Endothelial cell of umbilical vein (primary cell): Measurements from ENCODE around the gene ITPR2. TPM values are rescaled to one million over a fixed set of nuclear protein-coding genes. Genes with fewer than 3 reads are reported as not detected.

Experiments
- BruUV-seq: library from RNA; stranded (reverse); fragments of 400-500 nt; replicated peaks from 2 replicates; lab custom pipeline; 2021; lab: Mats Ljungman, UMichigan
- CTCF ChIA-PET: fragments of 300-600, 350-600 bp; sonication (Branson Sonifier 250); formaldehyde crosslinking; loops from one replicate; lab custom pipeline; 2021; ENCODE audit warnings: antibody characterized with exemption, inconsistent platforms; lab: Charles Lee
- POLR2A ChIA-PET: fragments of 300-600, 350-600 bp; sonication (Branson Sonifier 250); formaldehyde crosslinking; loops from one replicate; lab custom pipeline; 2021; ENCODE audit warnings: antibody characterized with exemption, inconsistent platforms; lab: Charles Lee
- DNase-seq: peaks from one replicate; pipeline ENCODE4 v3.0.0-alpha.2; 2011; ENCODE audit warnings: low read depth, low spot score
- FAIRE-seq: peaks from 2 replicates; lab custom pipeline; 2011; peaks lifted over from hg19 to GRCh38; lab: Jason Lieb, UNC
- H2AFZ ChIP-seq: 2 replicates; pipeline ENCODE4 v1.6.0; 2012; ENCODE audit warnings: low read depth, low read length, control low read depth, inconsistent platforms
- H3K27ac ChIP-seq: 2 replicates; pipeline ENCODE4 v1.5.1; 2011; ENCODE audit warnings: low read depth, mild to moderate bottlenecking, control low read depth, low read length, moderate library complexity; ENCODE audit not compliant: insufficient read depth
- H3K27me3 ChIP-seq, 2 experiments: 2 replicates each; pipeline versions ENCODE4 v1.6.0 to v1.6.1; 2011; ENCODE audit warnings: low read length in 2 of 2, mixed read lengths in 1 of 2; ENCODE audit not compliant: control insufficient read depth in 2 of 2, insufficient read depth in 2 of 2
- H3K36me3 ChIP-seq, 2 experiments: 2 replicates in 1 of 2; 3 replicates in 1 of 2; pipeline ENCODE4 v1.5.1; 2011; ENCODE audit warnings: low read length in 2 of 2, mild to moderate bottlenecking in 1 of 2, moderate library complexity in 1 of 2; ENCODE audit not compliant: control insufficient read depth in 2 of 2, insufficient read depth in 2 of 2; ENCODE audit errors: extremely low read depth in 1 of 2
- H3K4me1 ChIP-seq: 3 replicates; pipeline ENCODE4 v1.5.1; 2011; ENCODE audit warnings: mild to moderate bottlenecking, low read length; ENCODE audit not compliant: control insufficient read depth, insufficient read depth; ENCODE audit errors: extremely low read depth
- H3K4me2 ChIP-seq: 2 replicates; pipeline ENCODE4 v1.6.1; 2011; ENCODE audit warnings: low read length, control low read depth, mixed read lengths; ENCODE audit not compliant: insufficient read depth
- H3K4me3 ChIP-seq, 3 experiments: fragments of 200-600 bp in 1 of 3; sonication (generic), shearing (Covaris generic) in 1 of 3; replicated peaks in 1 of 3; 2 replicates each; pipeline ENCODE4 v1.5.1; 2011 to 2016; ENCODE audit warnings: control low read depth in 3 of 3, low read length in 3 of 3, mild to moderate bottlenecking in 2 of 3, inconsistent platforms in 1 of 3, low read depth in 1 of 3, moderate library complexity in 1 of 3; ENCODE audit not compliant: insufficient read depth in 1 of 3
- H3K79me2 ChIP-seq: 2 replicates; pipeline ENCODE4 v1.6.0; 2012; ENCODE audit warnings: low read length, inconsistent platforms; ENCODE audit not compliant: control insufficient read depth, insufficient read depth
- H3K9ac ChIP-seq: replicated peaks from 2 replicates; pipeline ENCODE3; 2011; ENCODE audit warnings: low read length, control low read depth; ENCODE audit not compliant: insufficient read depth; ENCODE audit errors: extremely low read depth
- H3K9me1 ChIP-seq: replicated peaks from 3 replicates; pipeline ENCODE4 v1.6.0; 2011; ENCODE audit warnings: mild to moderate bottlenecking, low read length; ENCODE audit not compliant: control insufficient read depth, insufficient read depth; ENCODE audit errors: extremely low read depth
- H3K9me3 ChIP-seq: replicated peaks from 2 replicates; pipeline ENCODE4 v1.5.1; 2012; ENCODE audit warnings: low read length, inconsistent platforms; ENCODE audit not compliant: control insufficient read depth, insufficient read depth
- H4K20me1 ChIP-seq: replicated peaks from 2 replicates; pipeline ENCODE3; 2011; ENCODE audit warnings: mild to moderate bottlenecking, low read length; ENCODE audit not compliant: control insufficient read depth, insufficient read depth; ENCODE audit errors: extremely low read depth
- CTCF ChIP-seq, 2 donors: IDR thresholded peaks; 1 replicate in 1 of 2; 2 replicates in 1 of 2; pipeline ENCODE4 v1.5.1; 2011; ENCODE audit warnings: low read length in 2 of 2, mild to moderate bottlenecking in 2 of 2, moderate library complexity in 2 of 2, control low read depth in 1 of 2, inconsistent platforms in 1 of 2, low read depth in 1 of 2; ENCODE audit not compliant: insufficient read depth in 1 of 2; ENCODE audit errors: extremely low read depth in 1 of 2
- EZH2 ChIP-seq: IDR thresholded peaks from 2 replicates; pipeline ENCODE4 v1.6.1; 2012; ENCODE audit warnings: borderline replicate concordance, low read depth, mild to moderate bottlenecking, moderate library complexity, low read length, inconsistent platforms; ENCODE audit not compliant: severe bottlenecking
- FOS ChIP-seq: IDR thresholded peaks from 2 replicates; pipeline ENCODE4 v1.6.1; 2011; ENCODE audit warnings: mild to moderate bottlenecking, low read length, moderate library complexity, borderline replicate concordance; ENCODE audit not compliant: insufficient read depth
- GATA2 ChIP-seq: IDR thresholded peaks from 2 replicates; pipeline ENCODE4 v1.7.0; 2011; ENCODE audit warnings: low read depth, mild to moderate bottlenecking, moderate library complexity, mixed read lengths, low read length; ENCODE audit not compliant: insufficient read length, insufficient read depth
- JUN ChIP-seq: IDR thresholded peaks from 2 replicates; pipeline ENCODE4 v1.6.1; 2011; ENCODE audit warnings: borderline replicate concordance, low read depth; ENCODE audit not compliant: insufficient read length, insufficient read depth
- MAX ChIP-seq: IDR thresholded peaks from 2 replicates; pipeline ENCODE4 v1.6.1; 2011; ENCODE audit not compliant: insufficient read depth, insufficient read length
- MYC ChIP-seq: IDR thresholded peaks from one replicate; pipeline ENCODE4 v1.6.1; 2011; ENCODE audit warnings: mild to moderate bottlenecking, low read depth, low read length
- POLR2A ChIP-seq: IDR thresholded peaks from 2 replicates; pipeline ENCODE4 v1.6.1; 2012; ENCODE audit warnings: low read depth, mild to moderate bottlenecking, control low read depth, low read length
- POLR2AphosphoS5 ChIP-seq: IDR thresholded peaks from 2 replicates; pipeline ENCODE4 v1.6.1; 2012; ENCODE audit warnings: low read depth, mild to moderate bottlenecking, control low read depth, low read length, moderate library complexity; ENCODE audit not compliant: insufficient read depth
- dilution Hi-C: fragments of 300-500 bp; cut with MboI; formaldehyde crosslinking; loops from one replicate; pipeline ENCODE4 v1.15.0; 2019; ENCODE audit warnings: low sequenced_read_pairs; ENCODE audit not compliant: extremely low pct_ligation_motif_present
- intact Hi-C: fragments of 100-400 bp; cut with micrococcal nuclease; formaldehyde crosslinking; loops from one replicate; pipeline ENCODE4 v1.10.0; 2022
- polyA plus RNA-seq, 4 experiments: library from polyadenylated mRNA; depleted of rRNA in 3 of 4; stranded (reverse) in 3 of 4; unstranded in 1 of 4; fragments of >200 nt; gene quantifications; 2 replicates each; pipeline versions ENCODE4 v1.2.1 to v1.2.3, GENCODE V29; 2011 to 2012; ENCODE audit warnings: missing spikeins in 1 of 4
- total RNA-seq: library from RNA; stranded (reverse); gene quantifications from 2 replicates; pipeline ENCODE4 v1.2.3, GENCODE V29; 2021

ITPR2 gene
- total and polyA plus RNA-seq, 2 donors (not counting 3 experiments of a cell fraction or from before 2014, with no cell fraction given): 16.2 to 86.8 TPM

- H3K9ac ChIP-seq: no peak overlapping the region
- H3K4me3 ChIP-seq: no peak overlapping the region
- H2AFZ ChIP-seq: no peak overlapping the region
- no peaks in the 10 kb centered on the region for H3K9me1 ChIP-seq
- no peaks in the 10 kb centered on the region for H3K27me3 ChIP-seq
- H3K27ac ChIP-seq: no peak overlapping the region
- no peak overlapping the region for H3K4me2 ChIP-seq
- H3K36me3 ChIP-seq: peaks cover 0 to 2% of the 10 kb centered on the region in 2 experiments
- H3K9me3 ChIP-seq: no peaks in the 10 kb centered on the region
- no peak for DNase-seq
- TF ChIP-seq MAX (no peak), JUN (no peak), POLR2AphosphoS5 (no peak), MYC (no peak), FOS (no peak), EZH2 (no peak), GATA2 (no peak), CTCF (IDR thresholded peaks at IDR 0.05; ENCODE audit: extremely low read depth in 1 of 2, insufficient read depth in 1 of 2, low read depth in 1 of 2, low read length in 2 of 2) (no peak), POLR2A (no peak)
- H3K79me2 ChIP-seq: peaks cover 36% of the 10 kb centered on the region
- no TSS peak for BruUV-seq
- ChIA-PET POLR2A (no interaction called here), CTCF (interaction anchor here (0.6 to 1.6 kb wide), 2 partner anchors 12 to 152 kb away, joined by 3 read pairs; no protein-coding TSS in a partner anchor)
- peaks cover 16% of the 10 kb centered on the region for H3K4me1 ChIP-seq
- intact Hi-C loops: no loop called here
- no peaks in the 10 kb centered on the region for H4K20me1 ChIP-seq
- dilution Hi-C loops: no loop called here
- no peak for FAIRE-seq
These were observed 32.6 kb downstream of the ITPR2 start for GRCh38 chr12:26800347-26800746.
